AG04449 (cell line): Measurements from ENCODE around the gene DUSP9.

ENCODE experiments used
- CTCF ChIA-PET: fragments of 350-600 bp; formaldehyde crosslinking; extraction: SDS; loops from one replicate; lab custom pipeline; 2021; ENCODE audit warnings: antibody characterized with exemption; lab: Yijun Ruan, JAX
- POLR2A ChIA-PET: fragments of 400-600, 350-600 bp; formaldehyde crosslinking; extraction: SDS; loops from one replicate; lab custom pipeline; 2020; ENCODE audit warnings: antibody characterized with exemption, inconsistent platforms; lab: Yijun Ruan, JAX
- DNase-seq: peaks from one replicate; pipeline ENCODE4 v3.0.0-alpha.2; 2010; ENCODE audit warnings: low read depth, low spot score
- H3K4me3 ChIP-seq: 2 replicates; pipeline ENCODE4 v1.5.1; 2011; ENCODE audit warnings: low read depth, mild to moderate bottlenecking, control low read depth, low read length
- CTCF ChIP-seq: IDR thresholded peaks from one replicate; pipeline ENCODE4 v1.5.1; 2011; ENCODE audit warnings: mild to moderate bottlenecking, moderate library complexity, low read length, control low read depth, inconsistent platforms; ENCODE audit not compliant: insufficient read depth; ENCODE audit errors: missing control alignments

The DUSP9 gene

GRCh38 chrX:153614818-153615217 is 32.2 kb upstream of the DUSP9 start:
- H3K4me3 ChIP-seq: no peak overlapping the region
- POLR2A ChIA-PET: no interaction called here
- no peak for TF ChIP-seq CTCF
- no peak for DNase-seq
- CTCF ChIA-PET: interaction anchor here (1.2 to 6.3 kb wide), 2 partner anchors 9 to 53 kb away, joined by 3 to 58 read pairs; no protein-coding TSS in a partner anchor

DNA sequence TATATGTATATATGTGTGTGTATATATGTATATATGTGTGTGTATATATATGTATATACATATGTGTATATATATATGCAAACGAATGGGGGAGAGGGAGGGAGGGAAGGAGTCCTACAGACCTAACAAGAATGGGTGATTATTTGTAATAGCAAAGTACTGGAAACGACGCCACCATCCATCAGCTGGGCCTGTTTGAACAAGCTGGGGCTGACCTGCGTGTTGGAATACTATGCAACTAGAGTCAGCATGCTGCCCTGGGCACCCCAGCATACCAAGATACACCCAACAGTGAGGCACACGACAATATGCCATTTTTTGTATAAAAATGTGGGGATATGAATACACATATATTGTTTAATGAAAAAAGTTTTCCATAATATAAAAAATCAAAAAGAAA is 26.4 kb upstream of the DUSP9 start:
- ChIA-PET POLR2A (no interaction called here), CTCF (interaction anchor here (1.2 kb wide), 1 partner anchor 11 kb away, joined by 3 read pairs; no protein-coding TSS in a partner anchor)
- no peak overlapping the region for H3K4me3 ChIP-seq
- TF ChIP-seq CTCF: no peak
- no peak for DNase-seq

DNA sequence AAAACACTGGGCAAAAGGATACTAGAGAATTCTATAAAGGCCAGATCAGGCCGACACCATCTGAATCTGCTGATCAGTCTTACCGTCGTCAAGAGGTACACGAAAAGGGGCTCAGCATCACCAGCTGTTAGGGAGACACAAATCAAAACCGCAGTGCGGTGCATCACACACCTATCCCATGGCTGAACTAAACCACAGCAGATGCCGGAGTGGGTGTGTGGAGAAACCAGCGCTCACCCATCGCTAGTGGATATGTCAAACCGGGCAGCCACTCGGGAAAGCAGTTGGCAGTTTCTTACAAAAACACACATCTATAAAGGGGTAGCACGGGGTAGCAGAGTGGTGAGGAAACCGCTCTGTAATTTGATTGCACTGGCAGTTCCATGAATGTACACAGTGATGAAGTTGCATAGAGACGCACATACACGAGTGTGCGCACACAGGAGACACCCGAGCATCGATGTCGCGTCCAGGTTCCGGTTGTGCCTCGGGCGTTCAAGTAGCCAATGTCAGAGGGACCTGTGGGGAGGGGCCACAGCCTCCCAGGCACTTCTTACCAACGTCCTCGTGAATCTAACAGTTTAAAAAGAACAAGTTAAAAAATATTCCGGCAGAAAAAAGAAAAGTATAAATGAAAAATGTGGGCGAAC is 24.9 kb upstream of the DUSP9 start:
- CTCF ChIA-PET: no interaction called here
- no peak for TF ChIP-seq CTCF
- H3K4me3 ChIP-seq: no peak overlapping the region
- no peak for DNase-seq
- POLR2A ChIA-PET: no interaction called here

DNA sequence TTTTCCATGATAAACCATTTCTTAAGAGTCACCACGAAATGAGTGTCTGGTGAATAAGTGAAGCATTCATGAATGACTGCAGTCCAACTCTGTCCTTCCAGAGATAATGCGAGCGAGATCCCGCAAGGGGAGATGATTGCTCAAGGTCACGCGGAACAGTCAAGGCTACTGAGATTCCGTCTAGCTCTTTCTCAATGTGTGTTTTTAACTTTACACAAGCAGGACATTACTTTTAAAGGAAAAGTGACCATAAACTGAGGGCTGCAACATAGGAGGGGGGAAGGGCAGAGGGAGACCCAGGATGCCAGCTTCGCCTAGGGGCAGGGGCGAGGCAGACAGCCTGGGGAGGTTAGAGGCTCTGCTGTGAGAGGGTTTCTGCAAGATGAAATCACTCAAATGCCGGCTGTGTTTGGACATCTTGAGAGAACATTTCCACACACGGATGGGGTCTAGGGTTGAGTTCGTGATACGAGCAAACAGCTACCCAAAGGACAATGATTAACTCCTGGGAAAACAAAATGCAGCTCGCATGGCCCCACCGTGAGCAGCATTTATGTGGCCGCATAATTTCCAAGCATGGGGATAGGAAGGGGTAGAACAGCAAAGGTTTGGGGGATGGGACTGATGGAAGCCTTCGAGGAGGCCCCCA is 24.2 kb upstream of the DUSP9 start:
- no peak for TF ChIP-seq CTCF
- CTCF ChIA-PET: no interaction called here
- POLR2A ChIA-PET: no interaction called here

DNA sequence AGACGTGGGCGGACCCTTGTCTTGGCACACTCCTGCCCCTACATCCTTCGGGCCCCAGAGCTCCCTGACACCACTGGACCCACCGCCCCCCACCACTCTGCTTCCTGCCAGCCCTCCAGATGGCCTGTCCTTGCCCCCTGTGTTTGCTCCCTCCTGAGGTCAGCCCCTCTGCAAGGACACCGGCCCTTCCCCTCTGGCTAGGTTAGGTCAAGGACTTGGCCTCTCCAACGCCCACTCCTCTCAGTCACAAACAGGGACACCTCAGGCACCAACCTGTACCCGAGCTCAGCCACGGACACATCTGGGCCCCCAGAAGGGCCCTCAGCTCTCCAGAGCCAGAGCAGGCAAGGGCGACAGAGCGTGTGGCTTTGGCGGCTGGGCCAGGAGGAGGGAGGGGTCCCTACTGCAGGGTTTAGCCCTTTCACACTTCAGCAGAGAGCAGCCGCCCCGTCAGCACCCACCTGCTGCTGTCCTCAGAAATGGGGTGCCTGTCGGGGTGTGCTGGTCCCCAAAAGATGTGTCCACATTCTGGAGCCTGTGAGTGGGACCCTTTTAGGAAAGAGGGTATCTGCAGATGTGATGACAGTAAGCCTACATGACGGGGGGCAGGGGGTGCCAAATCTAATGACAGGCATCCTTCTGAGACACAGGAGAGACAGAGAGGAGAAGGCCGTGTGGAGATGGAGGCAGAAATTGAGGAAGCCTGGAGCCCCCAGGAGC is 23.5 kb upstream of the DUSP9 start:
- no peak for TF ChIP-seq CTCF
- ChIA-PET CTCF (no interaction called here), POLR2A (no interaction called here)
- no peak overlapping the region for H3K4me3 ChIP-seq
- DNase-seq: no peak

More for the DNA sequence above, 24.2 kb upstream of the DUSP9 start:
- H3K4me3 ChIP-seq: no peak overlapping the region
- no peak for DNase-seq
